Activated CD8-positive, alpha-beta memory T cell treated with anti-CD3 and anti-CD28 coated beads, Interleukin-2, amount 10 ng/mL, durations not matched to agents 7 days and 5 days (primary cell): ENCODE results near the gene CDKN2D. TPM values are rescaled to one million over a fixed set of nuclear protein-coding genes. Genes with fewer than 3 reads are reported as not detected.

ENCODE experiments used
- ATAC-seq: fragments of 150-1000 bp; cut with Tn5 transposase; one replicate; pipeline ENCODE4 v1.10.0; 2021; ENCODE audit warnings: moderate library complexity
- CTCF ChIA-PET: fragments of 350-600 bp; sonication (Branson Sonifier 250); formaldehyde crosslinking; loops from one replicate; lab custom pipeline; 2021; ENCODE audit warnings: antibody characterized with exemption; lab: Charles Lee
- DNase-seq: peaks from one replicate; pipeline ENCODE4 v3.0.0-alpha.2; 2020
- H3K27ac Mint-ChIP-seq: one replicate; pipeline ENCODE4 v1.8.0; 2021; ENCODE audit warnings: mild to moderate bottlenecking, mixed read lengths
- H3K27me3 Mint-ChIP-seq: one replicate; pipeline ENCODE4 v1.8.0; 2021; ENCODE audit warnings: mixed read lengths
- H3K36me3 Mint-ChIP-seq: one replicate; pipeline ENCODE4 v1.8.0; 2021; ENCODE audit warnings: mild to moderate bottlenecking, mixed read lengths
- H3K4me1 Mint-ChIP-seq: one replicate; pipeline ENCODE4 v1.8.0; 2021; ENCODE audit warnings: mixed read lengths
- H3K4me3 Mint-ChIP-seq: one replicate; pipeline ENCODE4 v1.8.0; 2021; ENCODE audit warnings: mild to moderate bottlenecking, moderate library complexity, mixed read lengths
- H3K9me3 Mint-ChIP-seq: one replicate; pipeline ENCODE4 v1.8.0; 2022; ENCODE audit warnings: low read depth, mixed read lengths
- total RNA-seq, 2 experiments: library from RNA; stranded (reverse); gene quantifications; one replicate each; pipeline ENCODE4 v1.2.3, GENCODE V29; 2021

Gene CDKN2D
- total RNA-seq: 10 to 100 TPM; 40.9 to 73.3 TPM

DNA sequence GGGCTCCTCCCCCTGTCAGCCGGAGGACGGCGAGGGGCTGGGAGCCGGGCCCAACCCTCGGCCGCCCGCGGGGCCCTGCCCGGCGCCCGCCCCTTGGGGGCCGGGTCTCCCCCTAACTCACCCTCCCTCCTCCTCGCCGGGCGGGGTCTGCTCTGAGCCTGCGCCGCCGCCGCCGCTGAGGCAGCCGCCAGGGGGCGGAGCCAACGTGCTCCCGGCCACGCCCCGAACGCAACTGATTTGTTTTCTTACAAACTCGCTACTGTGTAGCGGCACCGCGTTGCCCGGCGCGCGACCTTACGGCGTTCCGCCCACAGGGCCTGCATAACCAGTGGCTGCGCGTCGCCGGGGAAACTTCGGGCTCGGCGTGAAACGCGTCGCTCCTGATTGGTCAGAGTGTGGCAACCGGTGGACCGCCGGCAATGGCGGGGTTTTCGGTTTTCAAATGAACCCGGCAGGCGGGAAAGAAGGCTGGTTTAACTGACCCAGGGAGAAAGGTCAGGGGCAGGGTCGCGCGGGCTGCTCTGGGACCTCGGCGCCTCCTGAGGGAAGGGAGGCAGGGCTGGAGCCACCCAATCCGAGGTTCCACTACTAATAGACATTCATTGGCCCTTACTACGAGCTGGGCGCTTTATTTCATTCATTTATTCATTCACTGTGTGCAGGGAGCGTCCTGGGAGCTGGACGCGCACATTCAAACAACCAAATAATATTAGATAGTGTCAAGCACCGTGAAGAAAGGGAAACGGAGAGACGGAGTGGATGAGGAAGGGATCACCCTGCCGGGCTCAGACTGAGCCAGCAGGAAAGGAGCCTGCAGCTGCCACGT, at the start of gene CDKN2D:
Gene CDKN2D, minus strand, starts transcription at position 154 of the 826 bp plus-strand sequence. CDS start 326 bp downstream, outside the sequence.
- ATAC-seq (peak; percentile 81), DNase-seq (peak; percentile 100)
- CTCF ChIA-PET: interaction anchor here (0.8 to 9.1 kb wide), 26 partner anchors 12 to 302 kb away, joined by 3 to 116 read pairs (median 4); partner anchors contain the start of genes CDC37 and QTRT1
- Mint-ChIP-seq H3K36me3 (peaks cover 22% of the 10 kb centered on the region), H3K9me3 (no peaks in the 10 kb centered on the region), H3K27me3 (no peaks in the 10 kb centered on the region), H3K27ac (peak within 1 kb of the TSS; percentile 93), H3K4me3 (peak within 1 kb of the TSS; percentile 96), H3K4me1 (peaks cover 41% of the 10 kb centered on the region)

DNA sequence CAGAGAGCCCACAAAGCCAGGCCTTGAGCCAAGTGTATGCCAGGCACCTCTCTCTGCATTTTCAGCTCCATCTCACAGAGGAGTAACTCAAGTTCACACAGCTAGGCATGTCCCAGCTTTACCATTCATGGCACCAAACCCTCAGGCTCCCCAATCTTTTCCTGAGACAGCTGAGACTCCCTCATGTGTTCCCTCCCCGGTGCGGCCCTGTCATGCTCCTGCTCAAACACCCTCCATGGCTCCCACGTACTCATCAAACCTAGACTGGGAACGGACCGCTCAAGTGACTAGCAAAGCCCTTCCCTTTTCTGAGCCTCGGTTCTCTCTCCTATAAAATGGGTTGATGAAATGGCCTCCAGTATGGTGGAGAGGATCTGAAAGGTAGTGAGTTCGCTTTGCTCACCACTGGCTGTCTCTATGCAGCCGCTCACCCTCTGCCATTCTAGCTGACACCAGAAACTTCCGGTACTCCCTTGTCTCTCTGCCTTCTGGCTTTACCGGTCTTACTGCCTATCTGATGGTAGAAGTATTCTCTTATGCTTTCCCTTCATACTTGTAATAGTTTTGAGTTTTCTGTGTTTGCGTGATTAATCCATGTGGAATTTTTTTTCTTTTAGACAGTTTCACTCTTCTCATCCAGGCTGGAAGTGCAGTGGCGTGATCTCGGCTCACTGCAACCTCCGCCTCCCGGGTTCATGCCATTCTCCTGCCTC, 48.8 kb upstream of the CDKN2D start:
- DNase-seq (no peak), ATAC-seq (no peak)
- Mint-ChIP-seq H3K27ac (no peak overlapping the region), H3K9me3 (no peaks in the 10 kb centered on the region), H3K36me3 (peaks cover 6% of the 10 kb centered on the region), H3K4me1 (peaks cover 21% of the 10 kb centered on the region), H3K4me3 (no peak overlapping the region), H3K27me3 (no peaks in the 10 kb centered on the region)
- CTCF ChIA-PET: interaction anchor here (1.1 to 2.2 kb wide), 2 partner anchors 36 to 82 kb away, joined by 3 to 8 read pairs; no protein-coding TSS in a partner anchor

DNA sequence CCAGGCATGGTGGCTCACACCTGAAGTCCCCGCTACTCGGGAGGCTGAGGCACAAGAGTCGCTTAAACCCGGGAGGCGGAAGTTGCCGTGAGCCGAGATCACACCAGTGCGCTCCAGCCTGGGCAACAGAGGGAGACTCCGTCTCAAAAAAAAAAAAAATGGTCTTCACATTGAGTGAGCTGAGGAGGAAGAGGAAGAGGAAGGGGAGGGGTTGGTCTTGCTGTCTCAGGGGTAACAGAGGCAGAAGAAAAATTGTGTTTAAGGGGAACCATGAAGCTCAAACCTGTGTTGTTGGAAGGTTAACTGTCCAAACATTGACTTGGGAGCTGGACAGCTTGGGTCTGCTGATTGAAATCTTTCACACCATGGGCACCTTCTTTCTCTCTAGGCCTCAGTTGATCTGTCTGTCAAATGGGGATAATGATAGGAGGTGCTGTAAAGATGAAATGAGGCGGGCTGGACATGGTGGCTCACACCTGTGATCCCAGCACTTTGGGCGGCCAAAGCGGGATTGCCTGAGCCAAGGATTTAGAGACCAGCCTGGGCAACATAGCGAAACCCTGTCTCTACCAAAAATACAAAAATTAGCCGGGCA, 46.7 kb upstream of the CDKN2D start:
- no peak overlapping the region for H3K4me3 Mint-ChIP-seq
- H3K9me3 Mint-ChIP-seq: no peaks in the 10 kb centered on the region
- CTCF ChIA-PET: interaction anchor here (1.3 kb wide), 1 partner anchor 12 kb away, joined by 3 read pairs; no protein-coding TSS in a partner anchor
- H3K4me1 Mint-ChIP-seq: peaks cover 18% of the 10 kb centered on the region
- H3K27me3 Mint-ChIP-seq: no peaks in the 10 kb centered on the region
- ATAC-seq (no peak), DNase-seq (no peak)
- H3K27ac Mint-ChIP-seq: peak overlapping the region; percentile 54
- peaks cover 6% of the 10 kb centered on the region for H3K36me3 Mint-ChIP-seq

GRCh38 chr19:10612499-10613119, 43.8 kb upstream of the CDKN2D start:
- Mint-ChIP-seq H3K27me3 (no peaks in the 10 kb centered on the region), H3K4me3 (no peak overlapping the region)
- CTCF ChIA-PET: interaction anchor here (0.8 to 1.5 kb wide), 4 partner anchors 10 to 33 kb away, joined by 3 to 6 read pairs (median 3); no protein-coding TSS in a partner anchor

GRCh38 chr19:10611907-10612306, 43.1 kb upstream of the CDKN2D start:
- CTCF ChIA-PET: interaction anchor here (1.0 to 1.5 kb wide), 5 partner anchors 10 to 30 kb away, joined by 3 to 6 read pairs (median 3); no protein-coding TSS in a partner anchor
- Mint-ChIP-seq H3K36me3 (peaks cover 6% of the 10 kb centered on the region), H3K9me3 (no peaks in the 10 kb centered on the region), H3K4me1 (peaks cover 17% of the 10 kb centered on the region), H3K4me3 (no peak overlapping the region), H3K27ac (no peak overlapping the region), H3K27me3 (no peaks in the 10 kb centered on the region)
- DNase-seq: no peak
- ATAC-seq: no peak

More at GRCh38 chr19:10612499-10613119, 43.8 kb upstream of the CDKN2D start:
- H3K36me3 Mint-ChIP-seq: peaks cover 6% of the 10 kb centered on the region
- H3K9me3 Mint-ChIP-seq: no peaks in the 10 kb centered on the region
- H3K27ac Mint-ChIP-seq: no peak overlapping the region
- peaks cover 17% of the 10 kb centered on the region for H3K4me1 Mint-ChIP-seq
- DNase-seq: no peak
- ATAC-seq: no peak

DNA sequence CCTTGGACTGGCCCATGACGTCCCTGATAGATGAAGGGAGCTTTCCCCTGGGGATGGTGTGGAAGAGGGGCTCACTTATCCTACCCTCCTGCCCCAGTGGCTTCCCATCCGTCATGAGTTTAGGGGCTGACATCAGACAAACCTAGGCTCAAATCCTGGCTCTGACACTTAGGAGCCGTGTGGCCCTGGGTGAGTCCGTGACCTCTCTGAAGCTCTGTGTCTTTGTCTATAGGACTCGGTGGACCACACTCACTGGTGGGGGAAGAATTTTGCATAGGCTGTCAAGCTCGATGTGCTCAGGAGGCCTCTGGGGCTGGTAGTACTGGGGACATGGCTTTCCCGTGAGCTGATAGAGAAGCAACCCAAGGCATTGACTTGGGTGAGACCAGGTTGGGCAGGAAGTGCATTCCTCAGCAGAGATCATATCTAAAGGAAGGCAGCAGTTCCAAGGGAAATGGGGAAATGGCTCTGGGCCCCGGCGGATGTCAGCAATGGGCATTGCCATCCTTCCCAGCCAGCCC, 35.7 kb upstream of the CDKN2D start:
- Mint-ChIP-seq H3K27ac (peak overlapping the region; percentile 99), H3K4me1 (peaks cover 20% of the 10 kb centered on the region), H3K4me3 (peak overlapping the region; percentile 90), H3K36me3 (peaks cover 2% of the 10 kb centered on the region), H3K9me3 (no peaks in the 10 kb centered on the region), H3K27me3 (peaks cover 1% of the 10 kb centered on the region)
- CTCF ChIA-PET: interaction anchor here (1.0 to 4.5 kb wide), 13 partner anchors 10 to 155 kb away, joined by 3 to 41 read pairs (median 5); partner anchors contain the start of gene QTRT1
- ATAC-seq: no peak
- DNase-seq: peak; percentile 43

DNA sequence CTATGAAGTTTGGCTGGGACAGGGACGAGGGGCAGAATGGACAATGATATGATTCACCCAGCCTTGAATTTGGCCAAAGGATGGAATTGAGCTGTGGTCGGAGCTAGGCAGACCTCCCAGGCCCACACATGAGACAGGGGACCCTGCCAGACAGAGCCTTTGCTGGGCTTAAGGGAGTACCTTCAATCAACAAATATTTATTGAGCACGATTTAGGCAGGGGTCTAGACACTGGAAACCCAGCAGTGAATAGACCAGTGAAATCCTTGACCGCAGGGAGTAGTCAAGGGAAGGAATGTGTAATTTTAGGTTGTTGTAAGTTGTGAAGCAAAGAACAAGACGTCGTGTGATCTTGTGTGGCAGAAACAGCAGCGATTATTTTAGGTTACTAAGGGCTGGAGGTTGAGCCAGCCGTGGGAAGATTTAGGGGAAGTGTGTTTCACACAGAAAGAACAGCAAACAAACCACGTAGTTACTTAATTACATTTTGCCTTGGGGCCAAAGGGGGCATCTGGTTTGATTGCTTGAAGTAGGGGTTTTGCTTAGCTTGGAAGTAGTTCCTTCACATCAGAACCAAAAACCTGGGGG, 35.2 kb upstream of the CDKN2D start:
- CTCF ChIA-PET: interaction anchor here (1.0 to 4.5 kb wide), 14 partner anchors 9 to 187 kb away, joined by 3 to 41 read pairs (median 5); partner anchors contain the start of gene QTRT1
- DNase-seq: peak; percentile 46
- Mint-ChIP-seq H3K27me3 (peaks cover 2% of the 10 kb centered on the region), H3K4me3 (peak overlapping the region; percentile 90), H3K4me1 (peaks cover 20% of the 10 kb centered on the region), H3K36me3 (peaks cover 2% of the 10 kb centered on the region), H3K27ac (peak overlapping the region; percentile 99), H3K9me3 (no peaks in the 10 kb centered on the region)
- no peak for ATAC-seq

DNA sequence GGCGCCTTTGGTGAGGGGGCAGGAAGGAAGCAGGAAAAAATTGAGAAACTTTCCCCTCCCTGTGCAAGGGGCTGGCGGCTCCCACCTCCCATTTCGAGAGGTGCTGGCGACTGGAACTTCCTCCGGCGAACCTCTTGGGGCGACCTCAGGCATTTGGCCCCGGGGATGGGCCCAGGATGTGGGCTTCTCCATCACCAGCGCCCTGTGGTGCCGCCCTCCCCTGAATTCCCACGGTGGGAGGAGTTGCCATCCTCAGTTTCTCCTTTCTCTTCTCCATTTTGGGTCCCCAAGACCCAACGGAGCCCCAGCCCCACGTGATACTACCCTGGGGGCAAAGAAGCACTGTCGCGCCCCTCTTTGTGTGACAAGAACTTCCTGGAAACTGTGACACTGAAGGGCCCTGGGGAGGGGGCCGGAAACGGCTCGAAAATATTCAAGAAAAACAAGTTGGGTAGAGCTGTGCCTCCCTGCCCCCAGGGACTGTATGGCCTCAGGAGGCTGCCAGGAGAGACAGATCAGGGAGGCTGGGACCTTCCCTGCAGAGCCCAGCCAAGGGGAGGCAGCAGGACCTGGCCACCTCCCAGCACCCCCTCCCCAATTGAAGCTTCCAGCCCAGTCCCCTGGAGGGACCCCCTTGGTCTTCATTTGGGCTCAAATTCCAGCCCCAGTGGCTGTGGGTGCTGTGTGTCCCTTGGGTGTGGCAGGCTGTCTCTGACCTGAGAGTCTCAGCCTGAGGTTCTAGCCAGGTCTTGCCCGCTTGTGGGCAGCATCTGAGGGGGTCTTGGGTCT, 34.5 kb upstream of the CDKN2D start:
- peak overlapping the region; percentile 90 for H3K4me3 Mint-ChIP-seq
- H3K27ac Mint-ChIP-seq: peak overlapping the region; percentile 99
- peak; percentile 92 for DNase-seq
- no peaks in the 10 kb centered on the region for H3K9me3 Mint-ChIP-seq
- peaks cover 2% of the 10 kb centered on the region for H3K36me3 Mint-ChIP-seq
- CTCF ChIA-PET: interaction anchor here (0.8 to 4.5 kb wide), 15 partner anchors 9 to 261 kb away, joined by 3 to 41 read pairs (median 4); partner anchors contain the start of gene QTRT1
- peak; percentile 64 for ATAC-seq
- peaks cover 20% of the 10 kb centered on the region for H3K4me1 Mint-ChIP-seq
- peaks cover 2% of the 10 kb centered on the region for H3K27me3 Mint-ChIP-seq

DNA sequence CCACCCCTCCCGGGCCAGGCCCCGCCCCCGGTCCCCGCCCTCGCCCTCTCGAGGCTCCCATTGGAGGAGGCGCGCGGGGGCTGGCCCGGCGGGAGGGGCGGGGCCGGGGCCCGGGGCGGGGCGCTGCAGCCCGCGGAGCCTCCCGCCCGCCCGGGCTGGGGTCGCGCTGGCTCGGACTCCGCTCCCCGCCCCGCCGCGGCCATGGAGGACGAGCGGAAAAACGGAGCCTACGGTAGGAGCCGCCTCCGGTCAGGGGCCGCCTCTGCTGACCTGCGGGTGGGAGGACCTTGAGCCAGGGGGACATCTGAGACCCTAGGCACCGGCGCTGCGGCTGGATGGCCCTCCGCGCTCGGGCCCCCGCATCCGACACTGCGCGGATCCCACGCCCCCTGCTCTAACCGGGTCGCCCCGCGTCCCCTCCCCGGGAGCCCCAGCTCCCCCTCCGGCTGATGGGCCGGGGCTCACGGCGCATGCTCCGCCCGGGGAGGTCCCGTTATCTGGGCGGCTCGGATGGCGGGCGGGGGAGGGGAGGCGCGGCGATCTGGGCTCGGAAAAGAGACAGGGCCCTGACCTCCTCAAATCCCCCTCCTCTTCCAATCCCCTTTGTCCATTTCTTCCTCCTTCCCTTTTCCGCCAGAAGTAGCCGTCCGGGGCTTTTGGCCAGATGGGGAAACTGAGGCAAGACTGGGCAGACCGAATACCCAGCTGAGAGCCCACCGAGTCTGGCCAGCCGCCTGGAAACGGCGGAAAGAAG, 33.7 kb upstream of the CDKN2D start:
- peaks cover 2% of the 10 kb centered on the region for H3K36me3 Mint-ChIP-seq
- DNase-seq (peak; percentile 92), ATAC-seq (peak; percentile 90)
- H3K4me1 Mint-ChIP-seq: peaks cover 23% of the 10 kb centered on the region
- CTCF ChIA-PET: interaction anchor here (0.8 to 4.5 kb wide), 14 partner anchors 9 to 262 kb away, joined by 3 to 41 read pairs (median 4); partner anchors contain the start of gene QTRT1
- peaks cover 2% of the 10 kb centered on the region for H3K27me3 Mint-ChIP-seq
- peak overlapping the region; percentile 90 for H3K4me3 Mint-ChIP-seq
- H3K27ac Mint-ChIP-seq: peak overlapping the region; percentile 99
- no peaks in the 10 kb centered on the region for H3K9me3 Mint-ChIP-seq

- H3K4me1 Mint-ChIP-seq: peaks cover 25% of the 10 kb centered on the region
- H3K4me3 Mint-ChIP-seq: peak overlapping the region; percentile 55
- CTCF ChIA-PET: interaction anchor here (0.8 to 4.5 kb wide), 9 partner anchors 9 to 262 kb away, joined by 3 to 41 read pairs (median 4); partner anchors contain the start of gene QTRT1
These were observed 33.2 kb upstream of the CDKN2D start for GRCh38 chr19:10601999-10602329.

GRCh38 chr19:10600149-10600548, 31.4 kb upstream of the CDKN2D start:
- Mint-ChIP-seq H3K9me3 (no peaks in the 10 kb centered on the region), H3K27ac (no peak overlapping the region), H3K4me1 (peaks cover 43% of the 10 kb centered on the region), H3K27me3 (peaks cover 2% of the 10 kb centered on the region), H3K4me3 (no peak overlapping the region), H3K36me3 (peaks cover 2% of the 10 kb centered on the region)
- CTCF ChIA-PET: interaction anchor here (1.0 to 2.8 kb wide), 2 partner anchors 12 to 19 kb away, joined by 3 to 11 read pairs; no protein-coding TSS in a partner anchor
- DNase-seq: no peak
- ATAC-seq: no peak

More at GRCh38 chr19:10601999-10602329, 33.2 kb upstream of the CDKN2D start:
- Mint-ChIP-seq H3K9me3 (no peaks in the 10 kb centered on the region), H3K27me3 (peaks cover 2% of the 10 kb centered on the region), H3K36me3 (peaks cover 2% of the 10 kb centered on the region), H3K27ac (peak overlapping the region; percentile 72)
- ATAC-seq (no peak), DNase-seq (no peak)
